ENCODE data around the gene CREG2. TPM values are rescaled to one million over a fixed set of nuclear protein-coding genes. Genes with fewer than 3 reads are reported as not detected.
A peak's percentile ranks its signal among the peaks of the same experiment; 100 is the strongest.

CREG2 gene
- total RNA-seq, 2 donors from 2014 or later = not detected

DNA sequence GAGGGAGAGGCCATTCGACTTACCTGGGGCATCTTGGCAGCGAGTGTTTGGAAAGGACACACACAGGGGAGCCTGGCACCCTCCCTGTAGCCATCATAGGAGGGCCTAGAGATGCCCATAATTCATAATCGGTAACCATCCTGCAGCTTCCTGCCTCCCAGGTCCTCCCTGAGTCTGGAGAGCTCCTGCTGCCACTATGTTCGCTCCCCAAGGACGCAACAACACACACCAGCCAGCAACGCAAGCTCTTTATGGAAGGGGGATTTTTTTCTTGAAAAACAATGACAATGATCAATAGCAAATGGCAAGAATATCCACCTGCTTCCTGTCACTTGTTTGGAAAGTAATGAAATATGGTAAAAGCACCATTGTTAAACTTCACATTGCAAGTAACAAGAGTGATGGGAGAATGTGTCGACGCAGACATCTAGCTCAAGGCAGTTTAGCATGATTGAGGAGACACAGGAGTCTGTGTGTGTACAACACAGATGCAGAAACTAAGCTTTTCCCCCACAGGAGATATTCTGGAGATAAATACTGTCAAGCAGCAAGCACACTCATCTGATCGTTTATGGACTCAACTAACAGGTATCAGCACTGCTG lies 24.9 kb upstream of the CREG2 start:
- no peak for DNase-seq
- ATAC-seq = no peak
- intact Hi-C loops (cut with DNase I) = loop anchor here (10.0 kb wide), 2 partner anchors 283 to 423 kb away; partner anchors contain the start of gene MAP4K4 (in 1 of the 2)

DNA sequence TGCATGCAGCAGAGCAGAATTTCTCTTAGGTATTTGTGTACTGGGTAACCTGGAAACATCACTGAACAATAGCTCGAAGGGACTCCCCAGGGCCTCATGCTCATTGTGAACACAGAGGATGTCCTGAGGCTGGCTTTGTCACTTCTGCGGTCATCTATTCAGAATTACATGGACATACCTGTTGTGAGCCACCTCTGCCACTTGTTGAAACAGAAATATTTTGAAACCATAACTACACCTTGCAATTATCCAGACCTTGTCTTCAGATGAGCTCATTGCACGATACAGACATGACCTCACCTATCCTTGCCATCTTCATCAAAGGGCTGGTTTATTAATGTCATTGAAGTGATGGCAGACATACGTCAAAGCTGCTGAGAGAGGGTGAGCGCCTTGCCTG lies 23.4 kb upstream of the CREG2 start:
- ATAC-seq (no peak), DNase-seq (no peak)
- intact Hi-C loops (cut with DNase I) = loop anchor here (10.0 kb wide), 2 partner anchors 284 to 424 kb away; partner anchors contain the start of gene MAP4K4 (in 1 of the 2)

DNA sequence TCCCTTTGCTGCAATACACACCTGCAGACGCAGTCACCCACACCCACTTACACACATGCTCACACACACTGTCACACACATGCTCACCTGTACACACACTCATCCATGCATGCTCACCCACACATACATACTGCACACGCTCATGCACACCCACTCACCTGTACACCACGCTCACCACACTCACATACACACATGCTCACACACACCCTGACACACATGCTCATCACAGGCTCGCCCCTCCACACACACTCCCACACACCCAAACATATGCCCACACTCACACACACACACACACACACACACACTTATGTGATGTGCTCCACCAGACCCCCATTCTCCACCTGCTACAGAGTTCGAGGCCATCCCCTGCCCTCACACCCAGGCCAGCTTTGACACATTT lies 22.8 kb upstream of the CREG2 start:
- ATAC-seq (no peak), DNase-seq (no peak)
- intact Hi-C loops (cut with DNase I) = loop anchor here (10.0 kb wide), 2 partner anchors 285 to 425 kb away; partner anchors contain the start of gene MAP4K4 (in 1 of the 2)

DNA sequence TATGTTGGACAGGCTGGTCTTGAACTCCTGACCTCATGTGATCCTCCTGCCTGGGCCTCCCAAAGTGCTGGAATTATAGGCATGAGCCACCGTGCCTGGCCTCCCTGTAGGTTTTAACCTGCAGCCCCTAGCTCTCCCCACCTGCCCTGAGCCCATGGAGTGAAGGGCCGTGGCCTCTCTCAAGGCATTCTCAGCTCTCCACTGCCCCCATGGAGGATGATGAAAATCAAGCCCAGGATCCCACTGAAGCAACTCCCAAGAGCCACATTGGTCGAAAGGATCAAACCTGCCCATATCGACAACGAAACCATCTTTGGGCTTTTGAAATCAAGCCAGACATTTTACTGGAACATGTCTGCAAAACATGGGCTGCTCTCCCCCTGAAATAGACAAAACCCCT lies 22.4 kb upstream of the CREG2 start:
- no peak for ATAC-seq
- no peak for DNase-seq
- intact Hi-C loops (cut with DNase I) = loop anchor here (10.0 kb wide), 2 partner anchors 285 to 425 kb away; partner anchors contain the start of gene MAP4K4 (in 1 of the 2)

DNA sequence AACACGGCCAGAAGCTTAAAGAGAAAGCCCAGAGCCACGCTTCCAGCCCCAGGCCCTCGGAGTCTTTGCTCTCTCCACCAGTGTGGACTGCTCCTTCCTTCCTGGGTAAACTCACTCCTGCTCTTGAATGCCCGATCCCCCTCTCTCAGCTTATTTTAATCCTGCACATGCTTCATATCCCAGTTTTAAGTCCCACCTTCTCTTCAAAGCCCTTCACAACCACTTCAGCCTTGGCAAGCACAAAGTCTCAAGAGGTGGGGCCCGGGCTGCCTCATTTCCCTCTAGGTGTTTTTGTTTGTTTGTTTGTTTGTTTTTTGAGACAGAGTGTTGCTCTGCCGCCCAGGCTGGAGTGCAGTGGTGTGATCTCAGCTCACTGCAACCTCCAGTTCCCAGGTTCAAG lies 21.6 kb upstream of the CREG2 start:
- DNase-seq (no peak), ATAC-seq (no peak)

DNA sequence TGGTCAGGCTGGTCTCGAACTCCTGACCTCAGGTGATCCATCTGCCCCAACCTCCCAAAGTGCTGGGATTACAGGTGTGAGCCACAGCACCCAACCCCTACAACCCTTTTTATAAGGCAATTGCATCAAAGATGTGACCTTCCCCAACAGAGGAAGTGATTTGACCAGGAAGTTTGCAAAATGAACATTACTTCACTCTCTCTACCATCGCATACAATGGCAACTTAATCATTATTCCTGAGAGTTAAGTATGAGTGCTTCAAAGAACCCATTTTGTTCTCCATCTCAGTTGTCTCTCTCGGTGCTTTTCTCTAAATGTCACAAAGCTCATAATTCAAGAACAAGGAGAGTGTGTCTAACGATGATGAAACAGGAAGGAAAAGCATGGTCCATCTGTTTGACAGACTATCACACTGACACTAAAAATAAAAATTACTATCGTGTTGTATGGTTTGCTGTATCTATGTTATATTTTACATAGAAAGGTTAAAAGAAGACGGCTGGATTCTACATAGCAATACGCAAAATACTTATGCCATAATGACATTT lies 18.1 kb upstream of the CREG2 start:
- DNase-seq (no peak), ATAC-seq (no peak)
- intact Hi-C loops (cut with DNase I) = no loop called here

More for the DNA sequence above, 21.6 kb upstream of the CREG2 start:
- intact Hi-C loops (cut with DNase I) = no loop called here

DNA sequence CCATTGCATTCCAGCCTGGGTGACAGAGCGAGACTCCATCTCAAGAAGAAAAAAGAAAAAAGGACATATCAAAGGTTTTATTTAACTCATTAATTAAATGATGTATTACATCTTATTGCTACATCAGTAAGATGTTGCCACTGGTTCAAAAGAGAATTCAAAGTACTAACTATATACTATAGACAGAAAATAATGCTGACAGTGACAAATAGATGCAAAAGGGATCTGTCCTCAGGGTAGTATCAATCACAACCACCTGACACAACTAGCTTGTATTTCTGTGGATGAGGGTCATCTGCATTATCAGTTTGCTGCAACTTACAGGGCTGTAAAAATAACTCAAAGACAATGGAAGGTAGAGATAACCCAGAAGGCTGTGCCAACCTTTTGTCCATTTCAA lies 16.4 kb upstream of the CREG2 start:
- no peak for ATAC-seq
- intact Hi-C loops (cut with DNase I) = no loop called here

DNA sequence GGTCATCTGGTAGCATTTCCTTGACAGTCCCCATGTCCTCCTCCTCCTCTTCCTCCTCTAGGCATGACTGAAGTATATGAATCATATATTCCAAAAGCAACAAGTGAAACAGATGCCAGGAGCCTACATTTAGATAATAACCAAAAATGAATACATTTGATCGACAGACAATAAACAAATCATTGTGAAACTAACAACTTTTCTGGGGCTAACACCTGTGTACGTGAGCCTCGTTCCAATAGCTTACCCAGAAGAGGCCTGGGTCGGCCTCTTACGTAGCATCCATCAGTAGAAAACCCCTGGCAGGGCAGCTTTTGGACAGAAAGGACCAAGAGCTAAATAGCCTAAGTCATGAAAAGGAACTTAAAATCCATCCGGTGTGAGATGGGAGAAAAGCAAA lies 15.3 kb upstream of the CREG2 start:
- intact Hi-C loops (cut with DNase I) = no loop called here
- ATAC-seq = no peak
- DNase-seq = no peak

More for the DNA sequence above, 16.4 kb upstream of the CREG2 start:
- no peak for DNase-seq

DNA sequence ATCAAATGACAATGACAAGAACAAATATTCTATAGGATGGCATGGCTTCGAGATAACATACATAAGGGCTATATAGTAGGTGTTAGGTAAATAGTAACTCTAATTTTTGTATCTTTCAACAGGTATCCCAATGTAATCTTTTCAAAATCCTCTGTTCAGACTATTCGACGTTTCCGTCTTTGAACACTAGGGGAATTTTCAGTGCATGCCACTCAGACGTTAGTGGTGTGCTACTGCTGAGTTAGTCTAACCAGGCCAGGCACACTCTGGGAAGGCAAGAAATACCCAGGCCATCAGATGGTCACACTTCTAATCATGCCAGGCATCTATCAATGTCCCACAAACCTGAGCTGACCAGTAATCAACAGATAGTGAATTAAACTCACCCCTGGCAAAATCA lies 14.6 kb upstream of the CREG2 start:
- no peak for ATAC-seq
- DNase-seq = no peak
- intact Hi-C loops (cut with DNase I) = no loop called here

DNA sequence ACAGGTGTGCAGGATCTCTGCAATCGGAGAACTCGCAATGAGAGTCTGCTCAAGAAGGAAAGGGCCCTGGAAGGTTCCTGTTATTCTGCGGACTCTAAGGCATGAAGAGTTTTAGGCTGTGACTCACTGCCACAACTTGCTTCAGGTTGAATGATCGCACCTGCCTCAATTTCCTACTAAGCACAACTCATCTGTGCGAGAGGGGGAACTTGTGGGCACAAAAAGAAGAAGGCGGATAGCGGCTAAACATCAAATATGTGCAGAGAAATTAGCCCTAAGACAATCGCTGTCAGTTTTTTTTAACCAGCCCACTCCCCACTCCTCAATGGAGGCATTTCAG lies 14.0 kb upstream of the CREG2 start:
- ATAC-seq = no peak
- no peak for DNase-seq
- intact Hi-C loops (cut with DNase I) = no loop called here

DNA sequence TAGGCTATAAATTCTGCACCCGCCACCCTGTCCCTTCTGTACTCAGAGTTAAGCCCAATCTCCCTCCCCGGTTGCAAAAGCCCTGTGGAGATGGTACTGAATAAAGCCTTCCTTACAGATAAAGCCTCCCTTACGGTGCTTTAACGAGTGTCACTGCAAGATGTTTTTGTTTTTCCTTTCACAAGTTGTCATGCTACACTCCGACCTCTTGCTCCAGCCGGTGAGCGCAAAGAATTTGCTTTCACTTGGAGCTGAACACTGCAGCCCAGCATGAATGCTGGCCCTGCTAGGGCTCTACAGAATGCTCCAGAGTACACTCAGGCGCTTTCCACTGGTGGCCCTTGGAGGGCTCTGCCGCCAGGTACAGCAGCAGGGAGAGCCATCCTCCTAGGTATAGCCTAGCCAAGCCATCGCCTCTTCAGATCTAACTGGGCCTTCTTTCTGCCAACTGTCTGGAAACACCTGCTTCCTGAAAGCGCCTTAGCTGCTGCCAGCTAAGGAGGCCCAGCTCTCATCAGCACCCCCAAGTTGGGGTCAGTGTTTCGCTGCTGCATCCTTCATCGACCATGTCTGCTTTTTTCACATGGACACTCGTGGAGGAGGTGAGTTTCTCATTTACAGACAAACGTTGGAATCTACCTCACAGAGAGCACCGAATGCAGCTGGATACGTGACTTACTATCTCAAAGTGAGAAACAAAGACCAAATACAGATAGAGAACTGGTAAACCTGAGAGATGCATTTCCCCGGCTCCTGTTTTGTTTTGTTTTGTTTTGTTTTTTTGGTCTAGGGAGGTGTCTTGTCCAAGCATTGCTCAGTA lies 13.4 kb upstream of the CREG2 start:
- DNase-seq (no peak), ATAC-seq (no peak)
- intact Hi-C loops (cut with DNase I) = no loop called here

DNA sequence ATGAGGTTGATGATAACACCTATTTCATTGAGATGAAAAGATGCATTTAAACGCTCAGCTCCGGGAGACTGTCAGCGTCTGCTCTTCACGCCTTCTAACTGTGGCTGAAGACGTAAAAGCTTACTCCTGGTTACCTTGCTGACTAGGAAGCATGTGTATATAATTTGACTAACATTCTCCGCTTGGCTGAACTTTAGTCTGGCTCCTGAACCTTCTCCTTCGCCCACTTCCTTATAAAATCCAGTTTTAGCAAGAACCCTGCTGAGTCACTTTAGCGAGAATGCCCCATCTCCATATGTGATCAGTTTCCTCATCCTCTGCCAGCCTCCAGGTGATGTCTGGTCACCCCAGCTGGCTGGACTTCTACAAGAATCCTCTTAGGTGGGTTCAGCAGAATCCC lies 12.7 kb upstream of the CREG2 start:
- intact Hi-C loops (cut with DNase I) = no loop called here
- ATAC-seq = no peak
- DNase-seq = no peak

DNA sequence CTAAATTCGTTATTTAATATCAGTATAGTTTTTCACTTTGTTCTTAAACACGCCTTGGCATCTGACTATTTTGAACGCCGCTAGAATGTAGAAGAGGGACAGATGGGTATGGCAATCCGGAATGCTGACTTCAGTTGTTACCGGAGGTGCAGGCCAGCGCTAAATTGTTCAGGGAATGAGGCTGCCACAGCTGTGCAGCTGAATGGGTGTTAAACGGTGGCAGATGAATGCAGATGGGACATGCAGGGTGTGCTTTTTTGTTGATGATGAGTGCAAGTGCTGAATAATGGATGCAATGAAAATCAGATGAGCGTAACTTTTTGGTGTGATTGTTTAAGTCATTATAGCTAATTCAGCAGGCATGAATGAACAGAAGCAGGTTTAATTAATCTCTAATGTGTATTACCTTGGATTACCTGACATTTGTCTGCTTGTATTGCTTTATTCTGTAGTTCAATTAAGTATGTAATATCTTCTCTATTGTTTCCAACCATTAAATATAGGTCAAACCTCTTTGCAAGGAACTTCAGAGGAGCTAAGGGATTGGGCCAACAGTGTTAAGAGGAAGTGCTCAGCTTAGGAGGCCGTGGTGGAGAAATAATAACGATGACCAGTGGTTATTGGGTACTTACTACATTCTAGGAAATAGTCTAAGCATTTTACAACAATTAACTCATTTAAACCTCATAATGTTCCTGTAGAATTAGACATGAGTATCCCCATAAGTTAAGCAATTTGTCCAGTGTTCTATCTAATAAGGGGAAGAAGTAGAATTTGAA lies 11.9 kb upstream of the CREG2 start:
- DNase-seq = no peak
- ATAC-seq = no peak
- intact Hi-C loops (cut with DNase I) = no loop called here

DNA sequence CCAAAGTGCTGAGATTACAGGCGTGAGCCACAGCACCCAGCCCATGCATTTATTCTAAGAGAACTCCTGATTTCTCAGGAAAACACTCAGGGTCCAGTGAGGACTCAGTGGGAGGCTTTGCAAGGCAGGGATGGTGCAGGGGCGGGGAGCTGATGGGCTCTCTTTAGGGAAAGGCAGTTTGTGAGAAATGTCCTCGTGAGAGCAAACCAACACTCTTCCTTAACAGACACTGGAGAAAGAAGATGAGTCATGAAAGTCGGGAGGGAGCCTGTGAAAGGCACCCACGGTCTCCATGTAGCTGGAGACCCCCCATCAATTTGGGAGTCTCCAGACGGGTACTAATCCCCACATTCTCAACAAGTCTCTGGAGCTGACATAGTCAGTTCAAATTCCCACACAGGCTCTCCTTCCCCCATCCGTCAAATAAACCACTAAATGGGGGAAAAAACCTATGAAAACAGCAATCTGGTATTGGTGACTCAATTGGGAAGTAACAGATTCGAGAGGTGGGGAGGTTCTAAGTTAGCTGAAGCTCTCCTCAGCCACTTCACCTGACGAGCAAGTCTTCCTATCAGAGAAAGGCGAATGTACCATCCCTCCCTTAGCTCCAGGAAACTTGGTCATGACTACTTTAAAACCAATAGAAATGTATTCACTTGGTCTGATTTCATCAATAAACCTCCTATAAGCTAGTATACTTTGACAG lies 11.0 kb upstream of the CREG2 start:
- ATAC-seq (no peak), DNase-seq (no peak)
- intact Hi-C loops (cut with DNase I) = no loop called here

DNA sequence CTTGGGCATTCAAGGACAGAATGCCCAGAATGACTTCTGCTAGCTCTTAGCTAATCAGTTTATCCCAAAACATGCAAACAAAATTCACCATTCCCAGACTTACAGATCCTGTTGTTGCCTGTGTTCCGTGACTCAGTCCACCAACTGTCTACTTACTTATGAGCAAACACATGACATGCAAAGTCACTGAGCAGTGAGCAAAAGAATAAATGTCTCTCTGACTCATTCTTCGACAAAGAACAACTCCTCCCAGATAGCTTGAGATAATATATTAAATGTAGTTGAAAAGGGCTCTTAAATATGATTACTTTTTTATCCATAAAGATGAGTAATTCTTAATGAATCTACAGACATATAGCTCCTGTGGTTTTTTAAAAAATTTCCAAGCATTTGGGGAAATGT lies 9.0 kb upstream of the CREG2 start:
- DNase-seq (no peak), ATAC-seq (no peak)
- intact Hi-C loops (cut with DNase I) = no loop called here

DNA sequence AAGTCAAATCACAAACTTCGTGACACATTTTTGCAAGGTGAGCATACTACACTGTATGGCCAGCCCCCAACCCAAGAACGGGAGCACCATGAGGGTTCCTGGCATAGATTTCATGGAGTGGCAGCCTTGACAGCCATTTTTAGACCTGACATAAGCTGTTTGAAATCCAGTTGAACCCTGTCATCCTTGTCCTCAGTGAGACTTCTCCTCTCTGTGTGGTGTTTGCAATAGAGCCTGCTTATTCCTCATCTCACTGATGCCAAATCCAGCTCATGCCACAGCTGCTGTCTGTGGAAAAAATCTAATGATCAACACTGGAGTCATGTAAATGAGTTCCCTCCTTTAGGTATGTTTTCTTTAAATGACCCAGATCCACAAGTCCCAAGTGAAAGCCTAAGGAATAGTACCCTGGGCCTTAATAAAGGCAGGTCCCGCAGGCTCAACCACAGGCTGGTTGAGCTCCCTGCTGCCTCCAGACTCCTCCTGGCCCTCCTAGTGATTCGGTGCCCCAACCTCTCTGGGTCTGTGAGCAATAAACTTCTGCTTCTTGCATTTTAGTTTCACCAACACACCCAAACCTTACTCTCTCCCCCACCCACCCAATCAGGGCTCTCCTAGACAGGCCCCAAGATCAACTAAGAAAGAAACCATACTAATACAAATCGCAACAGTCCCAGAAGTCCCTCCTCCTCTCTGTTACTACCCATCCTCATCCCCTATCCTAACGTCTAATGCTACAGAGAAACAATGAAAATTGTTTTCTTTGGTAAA lies 8.4 kb upstream of the CREG2 start:
- no peak for DNase-seq
- intact Hi-C loops (cut with DNase I) = no loop called here
- ATAC-seq = no peak

DNA sequence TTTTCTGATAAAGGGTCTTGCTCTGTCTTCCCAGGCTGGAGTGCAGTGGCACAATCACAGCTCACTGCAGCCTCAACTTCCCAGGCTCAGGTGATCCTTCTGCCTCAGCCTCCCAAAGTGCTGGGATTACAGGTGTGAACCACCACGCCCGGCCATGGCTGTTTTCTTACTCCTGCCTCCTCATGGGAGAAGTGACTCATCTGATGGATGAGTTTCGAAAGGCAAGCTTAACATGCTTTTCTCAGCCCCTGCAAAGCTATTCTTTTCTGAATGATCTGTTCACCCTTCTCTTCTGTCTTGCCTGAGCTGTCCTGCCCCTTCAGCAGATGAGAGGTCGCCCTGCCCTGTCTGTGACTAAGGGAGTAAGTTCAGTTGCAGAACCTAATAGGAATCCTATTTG lies 929 bp upstream of the CREG2 start:
- intact Hi-C loops (cut with DNase I) = no loop called here
- ATAC-seq (no peak), DNase-seq (no peak)

DNA sequence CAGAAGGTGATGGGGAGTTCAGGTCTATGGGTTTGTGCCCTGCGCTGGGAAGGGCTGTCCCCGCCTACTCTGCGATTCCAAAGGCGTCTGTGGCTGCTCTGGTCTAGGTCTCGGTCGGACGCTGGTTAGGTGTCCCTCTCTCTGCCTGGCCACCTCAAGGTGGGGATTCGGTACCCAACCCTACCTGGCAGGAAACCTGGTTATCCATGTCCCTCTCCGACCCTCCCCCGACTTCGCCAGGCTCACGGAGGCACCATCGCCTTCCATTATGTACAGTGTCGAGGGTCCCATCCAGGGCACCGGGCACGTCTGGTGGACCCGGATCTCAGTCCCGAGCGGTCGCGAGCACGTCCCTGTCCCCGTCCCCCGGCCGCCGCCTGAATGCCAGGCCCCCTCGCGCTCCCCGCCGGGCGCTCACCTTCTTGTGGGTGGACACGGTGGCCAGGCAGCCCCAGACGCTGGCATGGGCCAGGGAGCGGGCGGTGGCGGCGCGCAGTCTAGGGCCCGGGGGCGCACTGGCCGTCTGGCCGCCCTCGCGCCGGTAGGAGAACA lies 628 bp downstream of the CREG2 start:
- DNase-seq (no peak), ATAC-seq (peak; percentile 58 to 59)
- intact Hi-C loops (cut with DNase I) = no loop called here
